HFF-Myc (cell line): ENCODE results near the gene SYPL1.

Experiments used
- DNase-seq: peaks from one replicate; pipeline ENCODE4 v3.0.0-alpha.2; 2011; ENCODE audit warnings: low read depth; ENCODE audit errors: extremely low read depth
- H3K4me3 ChIP-seq: replicated peaks from 2 replicates; pipeline ENCODE4 v1.5.1; 2011; ENCODE audit warnings: low read depth, mild to moderate bottlenecking, control low read depth, low read length
- CTCF ChIP-seq: IDR thresholded peaks from 2 replicates; pipeline ENCODE4 v1.5.1; 2012; ENCODE audit warnings: mild to moderate bottlenecking, low read depth, low read length, control low read depth; ENCODE audit errors: missing control alignments

SYPL1 gene

GRCh38 chr7:106129291-106129690, 17.2 kb upstream of the SYPL1 start:
- no peak overlapping the region for H3K4me3 ChIP-seq
- no peak for DNase-seq
- no peak for TF ChIP-seq CTCF

- no peak for TF ChIP-seq CTCF
- no peak for DNase-seq
- H3K4me3 ChIP-seq: no peak overlapping the region
These were observed 16.7 kb upstream of the SYPL1 start for GRCh38 chr7:106128836-106129235.

GRCh38 chr7:106127984-106128780, 16.1 kb upstream of the SYPL1 start:
- no peak for DNase-seq
- TF ChIP-seq CTCF: no peak
- H3K4me3 ChIP-seq: no peak overlapping the region

GRCh38 chr7:106126170-106126938, 14.2 kb upstream of the SYPL1 start:
- DNase-seq: no peak

GRCh38 chr7:106125417-106125816, 13.3 kb upstream of the SYPL1 start:
- TF ChIP-seq CTCF: no peak
- no peak for DNase-seq

More at GRCh38 chr7:106126170-106126938, 14.2 kb upstream of the SYPL1 start:
- H3K4me3 ChIP-seq: no peak overlapping the region
- TF ChIP-seq CTCF: no peak

GRCh38 chr7:106124186-106124585, 12.1 kb upstream of the SYPL1 start:
- DNase-seq: no peak
- no peak overlapping the region for H3K4me3 ChIP-seq
- no peak for TF ChIP-seq CTCF

More at GRCh38 chr7:106125417-106125816, 13.3 kb upstream of the SYPL1 start:
- no peak overlapping the region for H3K4me3 ChIP-seq
